Transverse colon (tissue), 3 donors: ENCODE data around the gene NOP56.

Source experiments
- EP300 ChIP-seq: sonication (generic); formaldehyde crosslinking; IDR thresholded peaks from one replicate; pipeline ENCODE4 v1.6.1; 2017; ENCODE audit warnings: antibody characterized with exemption, low read depth
- TF ChIP-seq, protein P1 (sequence below), 5 experiments: fragments of 200-600 bp in 3 of 5; fragments of 450-650 bp in 2 of 5; sonication (generic) in 3 of 5; IDR thresholded peaks; 1 replicate in 2 of 5; 2 replicates in 3 of 5; pipeline ENCODE4 v1.5.1; 2016 to 2017; ENCODE audit warnings: antibody characterized with exemption in 5 of 5, inconsistent platforms in 3 of 5, mild to moderate bottlenecking in 2 of 5, moderate library complexity in 1 of 5

GRCh38 chr20:2651772-2652723 lies at the start of gene NOP56:
- TF ChIP-seq, protein P1, sequence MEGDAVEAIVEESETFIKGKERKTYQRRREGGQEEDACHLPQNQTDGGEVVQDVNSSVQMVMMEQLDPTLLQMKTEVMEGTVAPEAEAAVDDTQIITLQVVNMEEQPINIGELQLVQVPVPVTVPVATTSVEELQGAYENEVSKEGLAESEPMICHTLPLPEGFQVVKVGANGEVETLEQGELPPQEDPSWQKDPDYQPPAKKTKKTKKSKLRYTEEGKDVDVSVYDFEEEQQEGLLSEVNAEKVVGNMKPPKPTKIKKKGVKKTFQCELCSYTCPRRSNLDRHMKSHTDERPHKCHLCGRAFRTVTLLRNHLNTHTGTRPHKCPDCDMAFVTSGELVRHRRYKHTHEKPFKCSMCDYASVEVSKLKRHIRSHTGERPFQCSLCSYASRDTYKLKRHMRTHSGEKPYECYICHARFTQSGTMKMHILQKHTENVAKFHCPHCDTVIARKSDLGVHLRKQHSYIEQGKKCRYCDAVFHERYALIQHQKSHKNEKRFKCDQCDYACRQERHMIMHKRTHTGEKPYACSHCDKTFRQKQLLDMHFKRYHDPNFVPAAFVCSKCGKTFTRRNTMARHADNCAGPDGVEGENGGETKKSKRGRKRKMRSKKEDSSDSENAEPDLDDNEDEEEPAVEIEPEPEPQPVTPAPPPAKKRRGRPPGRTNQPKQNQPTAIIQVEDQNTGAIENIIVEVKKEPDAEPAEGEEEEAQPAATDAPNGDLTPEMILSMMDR (IDR thresholded peaks at IDR 0.05), result no peak
- no peak for TF ChIP-seq EP300
